ENCODE results near the gene VWA8. TPM values are rescaled to one million over a fixed set of nuclear protein-coding genes. Genes with fewer than 3 reads are reported as not detected.

VWA8 gene
- 7.9 and 10.0 TPM in 2 replicates for total RNA-seq

GRCh38 chr13:41960637-41961465 lies at the start of gene VWA8:
VWA8 (minus strand) TSS chr13:41961109; CDS start chr13:41961015, 94 bp downstream.

Other genes starting within 250 kb of the VWA8 start
- 3.3 and 3.6 TPM in 2 replicates for gene DGKH, start 87.5 kb upstream of the VWA8 start, total RNA-seq

All from cardiac ventricle fibroblast (primary cell).